Measurements from ENCODE around the gene LKAAEAR1.

LKAAEAR1 gene

GRCh38 chr20:64065062-64065973 is 18.9 kb downstream of the LKAAEAR1 start:
- no peak for DNase-seq

- DNase-seq, result no peak
Measured at GRCh38 chr20:64064145-64064698, 20.0 kb downstream of the LKAAEAR1 start.

- DNase-seq, result no peak
Measured at GRCh38 chr20:64063389-64064144, 20.6 kb downstream of the LKAAEAR1 start.

- peak; percentile 55 for DNase-seq
Measured at GRCh38 chr20:64062596-64063388, 21.4 kb downstream of the LKAAEAR1 start, which contains the start of gene TCEA2. TCEA2 (plus strand) TSS chr20:64063198; CDS start chr20:64063313, 115 bp downstream.

GRCh38 chr20:64062276-64062595 is 22.0 kb downstream of the LKAAEAR1 start:
- no peak for DNase-seq

- DNase-seq, result no peak
Measured at GRCh38 chr20:64058536-64058935, 25.7 kb downstream of the LKAAEAR1 start.

- DNase-seq, result peak; percentile 17
Measured at GRCh38 chr20:64057628-64058498, 26.3 kb downstream of the LKAAEAR1 start.

GRCh38 chr20:64056889-64057627 is 27.1 kb downstream of the LKAAEAR1 start:
- no peak for DNase-seq

- no peak for DNase-seq
Measured at GRCh38 chr20:64056639-64056888, 27.6 kb downstream of the LKAAEAR1 start.

GRCh38 chr20:64055893-64056638 is 28.1 kb downstream of the LKAAEAR1 start:
- no peak for DNase-seq

GRCh38 chr20:64055396-64055892 is 28.8 kb downstream of the LKAAEAR1 start:
- DNase-seq, result no peak

GRCh38 chr20:64053841-64054661 is 30.1 kb downstream of the LKAAEAR1 start:
- no peak for DNase-seq

GRCh38 chr20:64052987-64053840 is 31.0 kb downstream of the LKAAEAR1 start:
- no peak for DNase-seq

GRCh38 chr20:64052326-64052722 is 31.9 kb downstream of the LKAAEAR1 start:
- DNase-seq, result no peak

- DNase-seq, result no peak
Measured at GRCh38 chr20:64051561-64052325, 32.5 kb downstream of the LKAAEAR1 start.

GRCh38 chr20:64051033-64051452 is 33.2 kb downstream of the LKAAEAR1 start:
- no peak for DNase-seq

GRCh38 chr20:64050261-64051032 is 33.8 kb downstream of the LKAAEAR1 start:
- no peak for DNase-seq
